Caco-2 (cell line): ENCODE measurements around the gene TMED8. TPM values are rescaled to one million over a fixed set of nuclear protein-coding genes. Genes with fewer than 3 reads are reported as not detected.

ENCODE experiments used
- BruUV-seq: library from RNA; stranded (reverse); fragments of 400-500 nt; replicated peaks from 2 replicates; lab custom pipeline; 2021; lab: Mats Ljungman, UMichigan
- CTCF ChIA-PET: fragments of 300-600 bp; sonication (Branson Sonifier 250); formaldehyde crosslinking; loops from one replicate; lab custom pipeline; 2022; ENCODE audit warnings: antibody characterized with exemption; lab: Charles Lee
- POLR2A ChIA-PET: fragments of 300-600 bp; sonication (Branson Sonifier 250); formaldehyde crosslinking; loops from one replicate; lab custom pipeline; 2022; ENCODE audit warnings: antibody characterized with exemption; lab: Charles Lee
- DNase-seq, 2 experiments: peaks; one replicate each; pipeline versions ENCODE4 v3.0.0 to v3.0.0-alpha.2; 2020 to 2022
- H3K27me3 ChIP-seq: replicated peaks from 2 replicates; pipeline ENCODE4 v1.6.0; 2011; ENCODE audit warnings: low read length; ENCODE audit not compliant: control insufficient read depth, insufficient read depth
- H3K36me3 ChIP-seq: 2 replicates; pipeline ENCODE4 v1.5.1; 2011; ENCODE audit warnings: low read length; ENCODE audit not compliant: control insufficient read depth, insufficient read depth
- H3K4me1 ChIP-seq: fragments of 250-450 bp; sonication (Bioruptor Pico); 2 replicates; pipeline ENCODE4 v1.5.1; 2020; ENCODE audit warnings: mild to moderate bottlenecking
- H3K4me3 ChIP-seq: 2 replicates; pipeline ENCODE4 v1.5.1; 2011; ENCODE audit warnings: low read depth, mild to moderate bottlenecking, control low read depth, low read length
- H3K9me3 ChIP-seq: fragments of 250-450 bp; sonication (Bioruptor Pico); 2 replicates; pipeline ENCODE4 v1.5.1; 2020; ENCODE audit warnings: mild to moderate bottlenecking, moderate library complexity
- H3K27ac Mint-ChIP-seq: one replicate; pipeline ENCODE4 v1.8.0; 2022; ENCODE audit warnings: mixed read lengths; ENCODE audit not compliant: unreplicated experiment
- H3K27me3 Mint-ChIP-seq: one replicate; pipeline ENCODE4 v1.8.0; 2022; ENCODE audit warnings: mixed read lengths; ENCODE audit not compliant: insufficient read depth, unreplicated experiment
- H3K36me3 Mint-ChIP-seq: one replicate; pipeline ENCODE4 v1.8.0; 2022; ENCODE audit warnings: mild to moderate bottlenecking, mixed read lengths; ENCODE audit not compliant: insufficient read depth, unreplicated experiment
- H3K4me1 Mint-ChIP-seq: one replicate; pipeline ENCODE4 v1.8.0; 2022; ENCODE audit warnings: low read depth, mixed read lengths; ENCODE audit not compliant: unreplicated experiment
- H3K4me3 Mint-ChIP-seq: one replicate; pipeline ENCODE4 v1.8.0; 2022; ENCODE audit warnings: mild to moderate bottlenecking, moderate library complexity, mixed read lengths; ENCODE audit not compliant: unreplicated experiment
- H3K9me3 Mint-ChIP-seq: one replicate; pipeline ENCODE4 v1.8.0; 2022; ENCODE audit warnings: mixed read lengths; ENCODE audit not compliant: unreplicated experiment
- intact Hi-C: fragments of 100-400 bp; cut with micrococcal nuclease; formaldehyde crosslinking; loops from one replicate; pipeline ENCODE4 v1.10.0; 2022; ENCODE audit not compliant: unreplicated experiment
- total RNA-seq: library from RNA; stranded (reverse); gene quantifications from 2 replicates; pipeline ENCODE4 v1.2.3, GENCODE V29; 2022
- TF ChIP-seq, protein P1 (sequence below), 2 experiments: fragments of 200-600 bp in 1 of 2; IDR thresholded peaks; 1 replicate in 1 of 2; 2 replicates in 1 of 2; pipeline versions ENCODE4 v1.5.1 to v1.8.0; 2011 to 2022; ENCODE audit warnings: antibody characterized with exemption in 1 of 2, control low read depth in 1 of 2, inconsistent platforms in 1 of 2, low read depth in 1 of 2, low read length in 1 of 2, mild to moderate bottlenecking in 1 of 2, moderate library complexity in 1 of 2; ENCODE audit not compliant: insufficient read depth in 1 of 2, severe bottlenecking in 1 of 2, unreplicated experiment in 1 of 2

TMED8 gene
- total RNA-seq, 1 experiment from 2014 or later, result 14.1 TPM

DNA sequence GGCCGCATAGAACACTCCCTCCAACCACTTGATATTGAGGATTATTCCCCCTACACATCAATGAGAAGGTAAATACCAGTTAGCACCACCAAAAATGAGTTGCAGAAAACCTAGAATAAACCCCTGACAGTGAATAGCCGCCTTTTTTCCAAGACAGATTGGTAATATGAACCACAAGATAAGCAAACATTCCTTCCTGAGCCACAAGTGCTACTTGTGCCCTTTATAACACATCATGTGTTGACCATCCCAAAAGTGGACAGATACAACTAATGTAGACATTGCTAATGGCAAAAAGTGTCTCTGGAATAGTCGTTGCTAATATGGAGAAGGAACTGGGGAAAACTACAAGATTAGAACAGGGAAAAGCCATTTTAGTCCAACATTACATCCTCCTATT, 29.2 kb upstream of the TMED8 start:
- DNase-seq, result no peak
- TF ChIP-seq, protein P1, sequence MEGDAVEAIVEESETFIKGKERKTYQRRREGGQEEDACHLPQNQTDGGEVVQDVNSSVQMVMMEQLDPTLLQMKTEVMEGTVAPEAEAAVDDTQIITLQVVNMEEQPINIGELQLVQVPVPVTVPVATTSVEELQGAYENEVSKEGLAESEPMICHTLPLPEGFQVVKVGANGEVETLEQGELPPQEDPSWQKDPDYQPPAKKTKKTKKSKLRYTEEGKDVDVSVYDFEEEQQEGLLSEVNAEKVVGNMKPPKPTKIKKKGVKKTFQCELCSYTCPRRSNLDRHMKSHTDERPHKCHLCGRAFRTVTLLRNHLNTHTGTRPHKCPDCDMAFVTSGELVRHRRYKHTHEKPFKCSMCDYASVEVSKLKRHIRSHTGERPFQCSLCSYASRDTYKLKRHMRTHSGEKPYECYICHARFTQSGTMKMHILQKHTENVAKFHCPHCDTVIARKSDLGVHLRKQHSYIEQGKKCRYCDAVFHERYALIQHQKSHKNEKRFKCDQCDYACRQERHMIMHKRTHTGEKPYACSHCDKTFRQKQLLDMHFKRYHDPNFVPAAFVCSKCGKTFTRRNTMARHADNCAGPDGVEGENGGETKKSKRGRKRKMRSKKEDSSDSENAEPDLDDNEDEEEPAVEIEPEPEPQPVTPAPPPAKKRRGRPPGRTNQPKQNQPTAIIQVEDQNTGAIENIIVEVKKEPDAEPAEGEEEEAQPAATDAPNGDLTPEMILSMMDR (IDR thresholded peaks at IDR 0.05; ENCODE audit: insufficient read depth in 1 of 2, low read depth in 1 of 2, low read length in 1 of 2, severe bottlenecking in 1 of 2, unreplicated experiment in 1 of 2), result no peak
- H3K27me3 ChIP-seq, result no peaks in the 10 kb centered on the region
- no peaks in the 10 kb centered on the region for H3K4me1 Mint-ChIP-seq
- no peak overlapping the region for H3K4me3 Mint-ChIP-seq
- no peaks in the 10 kb centered on the region for H3K27me3 Mint-ChIP-seq
- no peaks in the 10 kb centered on the region for H3K36me3 Mint-ChIP-seq
- no TSS peak for BruUV-seq
- no peaks in the 10 kb centered on the region for H3K36me3 ChIP-seq
- ChIA-PET POLR2A (interaction anchor here (0.6 kb wide), 1 partner anchor 23 kb away, joined by 7 read pairs; no protein-coding TSS in a partner anchor), CTCF (no interaction called here)
- H3K27ac Mint-ChIP-seq, result no peak overlapping the region
- intact Hi-C loops, result no loop called here
- no peaks in the 10 kb centered on the region for H3K4me1 ChIP-seq
- no peak overlapping the region for H3K4me3 ChIP-seq
- H3K9me3 Mint-ChIP-seq, result no peaks in the 10 kb centered on the region
- no peaks in the 10 kb centered on the region for H3K9me3 ChIP-seq

DNA sequence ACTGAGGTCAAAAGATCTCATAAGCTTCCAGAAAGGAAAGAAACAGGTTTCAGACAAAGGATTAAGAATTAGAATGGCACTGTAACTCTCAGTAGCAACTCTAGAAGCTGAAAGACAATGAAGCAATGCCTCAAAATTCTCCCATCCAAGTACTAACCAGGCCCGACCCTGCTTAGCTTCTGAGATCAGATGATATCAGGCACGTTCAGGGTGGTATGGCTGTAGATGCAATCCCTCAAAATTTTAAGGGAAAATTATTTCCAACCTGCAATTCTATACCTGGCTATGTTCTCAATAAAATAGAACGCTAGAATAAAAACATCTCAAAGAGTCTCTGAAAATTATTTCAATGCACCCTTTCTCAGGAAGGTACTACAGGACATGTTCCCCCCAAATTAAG, 26.9 kb upstream of the TMED8 start:
- Mint-ChIP-seq H3K36me3 (no peaks in the 10 kb centered on the region), H3K4me1 (peaks cover 5% of the 10 kb centered on the region), H3K9me3 (no peaks in the 10 kb centered on the region), H3K27me3 (no peaks in the 10 kb centered on the region), H3K4me3 (no peak overlapping the region), H3K27ac (no peak overlapping the region)
- Histone ChIP-seq H3K36me3 (no peaks in the 10 kb centered on the region), H3K4me3 (no peak overlapping the region), H3K27me3 (no peaks in the 10 kb centered on the region), H3K9me3 (no peaks in the 10 kb centered on the region), H3K4me1 (no peaks in the 10 kb centered on the region)
- intact Hi-C loops, result no loop called here
- DNase-seq, result no peak
- ChIA-PET POLR2A (no interaction called here), CTCF (no interaction called here)
- BruUV-seq, result no TSS peak
- TF ChIP-seq, protein P1 (IDR thresholded peaks at IDR 0.05; ENCODE audit: insufficient read depth in 1 of 2, low read depth in 1 of 2, low read length in 1 of 2, severe bottlenecking in 1 of 2, unreplicated experiment in 1 of 2), result no peak

DNA sequence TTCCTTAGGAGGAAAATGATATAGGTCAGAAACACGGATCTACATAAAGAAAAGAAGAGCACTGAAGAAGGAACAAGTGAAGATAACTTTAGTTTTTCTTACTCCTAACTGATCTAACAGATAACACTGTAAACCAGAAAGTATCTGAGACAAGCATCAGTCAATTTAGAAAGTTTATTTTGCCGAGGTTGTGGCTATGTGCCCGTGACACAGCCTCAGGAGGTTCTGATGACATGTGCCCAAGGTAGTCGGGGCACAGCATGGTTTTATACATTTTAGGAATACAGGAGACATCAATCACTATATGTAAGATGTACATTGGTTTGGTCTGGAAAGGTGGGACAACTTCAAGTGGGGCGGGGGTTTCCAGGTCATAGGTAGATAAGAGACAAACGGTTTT, 23.3 kb upstream of the TMED8 start:
- Mint-ChIP-seq H3K27me3 (no peaks in the 10 kb centered on the region), H3K4me3 (no peak overlapping the region), H3K4me1 (peaks cover 5% of the 10 kb centered on the region), H3K9me3 (no peaks in the 10 kb centered on the region), H3K36me3 (no peaks in the 10 kb centered on the region), H3K27ac (no peak overlapping the region)
- no peak for DNase-seq
- no peaks in the 10 kb centered on the region for H3K4me1 ChIP-seq
- POLR2A ChIA-PET, result no interaction called here
- H3K27me3 ChIP-seq, result no peaks in the 10 kb centered on the region
- TF ChIP-seq, protein P1 (IDR thresholded peaks at IDR 0.05; ENCODE audit: insufficient read depth in 1 of 2, low read depth in 1 of 2, low read length in 1 of 2, severe bottlenecking in 1 of 2, unreplicated experiment in 1 of 2), result no peak
- CTCF ChIA-PET, result no interaction called here
- no peak overlapping the region for H3K4me3 ChIP-seq
- intact Hi-C loops, result no loop called here
- peaks cover 3% of the 10 kb centered on the region; the same call in 1 of the 2 replicates for H3K9me3 ChIP-seq
- H3K36me3 ChIP-seq, result no peaks in the 10 kb centered on the region
- no TSS peak for BruUV-seq
